ENCODE data around the gene CA11. TPM values are rescaled to one million over a fixed set of nuclear protein-coding genes. Genes with fewer than 3 reads are reported as not detected.

CA11 gene
- total and polyA plus RNA-seq, 2 experiments from 2014 or later: 8.8 to 29.7 TPM

GRCh38 chr19:48644839-48645619 lies 958 bp downstream of the CA11 start (continued):
- TF ChIP-seq CTCF (conservative IDR thresholded peaks at IDR 0.05; ENCODE audit: low read depth in 2 of 2) (no peak), NANOG (IDR thresholded peaks at IDR 0.05; ENCODE audit: borderline replicate concordance) (0 out of 2 replicates have a peak, but pooled peaks have one; percentile 8), EZH2 (IDR thresholded peaks at IDR 0.05; ENCODE audit: low read depth, unreplicated experiment) (no peak)
- TF ChIP-seq, protein P1, sequence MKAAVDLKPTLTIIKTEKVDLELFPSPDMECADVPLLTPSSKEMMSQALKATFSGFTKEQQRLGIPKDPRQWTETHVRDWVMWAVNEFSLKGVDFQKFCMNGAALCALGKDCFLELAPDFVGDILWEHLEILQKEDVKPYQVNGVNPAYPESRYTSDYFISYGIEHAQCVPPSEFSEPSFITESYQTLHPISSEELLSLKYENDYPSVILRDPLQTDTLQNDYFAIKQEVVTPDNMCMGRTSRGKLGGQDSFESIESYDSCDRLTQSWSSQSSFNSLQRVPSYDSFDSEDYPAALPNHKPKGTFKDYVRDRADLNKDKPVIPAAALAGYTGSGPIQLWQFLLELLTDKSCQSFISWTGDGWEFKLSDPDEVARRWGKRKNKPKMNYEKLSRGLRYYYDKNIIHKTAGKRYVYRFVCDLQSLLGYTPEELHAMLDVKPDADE (IDR thresholded peaks at IDR 0.05): peak; percentile 98
- TF ChIP-seq, protein P2, sequence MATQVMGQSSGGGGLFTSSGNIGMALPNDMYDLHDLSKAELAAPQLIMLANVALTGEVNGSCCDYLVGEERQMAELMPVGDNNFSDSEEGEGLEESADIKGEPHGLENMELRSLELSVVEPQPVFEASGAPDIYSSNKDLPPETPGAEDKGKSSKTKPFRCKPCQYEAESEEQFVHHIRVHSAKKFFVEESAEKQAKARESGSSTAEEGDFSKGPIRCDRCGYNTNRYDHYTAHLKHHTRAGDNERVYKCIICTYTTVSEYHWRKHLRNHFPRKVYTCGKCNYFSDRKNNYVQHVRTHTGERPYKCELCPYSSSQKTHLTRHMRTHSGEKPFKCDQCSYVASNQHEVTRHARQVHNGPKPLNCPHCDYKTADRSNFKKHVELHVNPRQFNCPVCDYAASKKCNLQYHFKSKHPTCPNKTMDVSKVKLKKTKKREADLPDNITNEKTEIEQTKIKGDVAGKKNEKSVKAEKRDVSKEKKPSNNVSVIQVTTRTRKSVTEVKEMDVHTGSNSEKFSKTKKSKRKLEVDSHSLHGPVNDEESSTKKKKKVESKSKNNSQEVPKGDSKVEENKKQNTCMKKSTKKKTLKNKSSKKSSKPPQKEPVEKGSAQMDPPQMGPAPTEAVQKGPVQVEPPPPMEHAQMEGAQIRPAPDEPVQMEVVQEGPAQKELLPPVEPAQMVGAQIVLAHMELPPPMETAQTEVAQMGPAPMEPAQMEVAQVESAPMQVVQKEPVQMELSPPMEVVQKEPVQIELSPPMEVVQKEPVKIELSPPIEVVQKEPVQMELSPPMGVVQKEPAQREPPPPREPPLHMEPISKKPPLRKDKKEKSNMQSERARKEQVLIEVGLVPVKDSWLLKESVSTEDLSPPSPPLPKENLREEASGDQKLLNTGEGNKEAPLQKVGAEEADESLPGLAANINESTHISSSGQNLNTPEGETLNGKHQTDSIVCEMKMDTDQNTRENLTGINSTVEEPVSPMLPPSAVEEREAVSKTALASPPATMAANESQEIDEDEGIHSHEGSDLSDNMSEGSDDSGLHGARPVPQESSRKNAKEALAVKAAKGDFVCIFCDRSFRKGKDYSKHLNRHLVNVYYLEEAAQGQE (IDR thresholded peaks at IDR 0.05; ENCODE audit: unreplicated experiment): no peak

- Histone ChIP-seq H3K27me3 (ENCODE audit: insufficient read depth) (0 out of 2 replicates have a peak, but pooled peaks cover 7% of the 10 kb centered on the region), H2AFZ (no peak overlapping the region), H3K79me2 (replicated peaks; ENCODE audit: insufficient read depth) (no peaks in the 10 kb centered on the region), H3K9me2 (ENCODE audit: insufficient read depth) (no peaks in the 10 kb centered on the region), H3K4me1 (ENCODE audit: insufficient read depth) (peaks cover 13% of the 10 kb centered on the region), H3K36me3 (ENCODE audit: insufficient read depth) (no peaks in the 10 kb centered on the region), H3K4me2 (peak overlapping the region; percentile 99), H4K20me1 (replicated peaks; ENCODE audit: insufficient read depth) (no peaks in the 10 kb centered on the region), H3F3A (replicated peaks; ENCODE audit: low read depth) (peaks cover 13% of the 10 kb centered on the region; the same call in 1 of the 2 replicates), H3K27ac (ENCODE audit: low read depth) (no peak overlapping the region), H3K4me3 (peak overlapping the region; percentile 75)
- peaks cover 25% of the 10 kb centered on the region for H3K36me3 Mint-ChIP-seq (ENCODE audit: low read depth)
- ATAC-seq (no peak), DNase-seq (ENCODE audit: low spot score) (no peak)
- peaks cover 20% of the 10 kb centered on the region for H3K27me3 Mint-ChIP-seq (ENCODE audit: insufficient read depth, low read depth, poor library complexity)
- H3K4me3 Mint-ChIP-seq: peak overlapping the region; percentile 91
- no peak overlapping the region for H3K27ac Mint-ChIP-seq
- peaks cover 17% of the 10 kb centered on the region for H3K4me1 Mint-ChIP-seq
- H3K9me3 Mint-ChIP-seq: no peaks in the 10 kb centered on the region
- no peak for TF ChIP-seq POLR2AphosphoS5 (IDR thresholded peaks at IDR 0.05; ENCODE audit: low read depth)
- no peak for TF ChIP-seq CTCF (conservative IDR thresholded peaks at IDR 0.05; ENCODE audit: low read depth in 2 of 2)
Measured at GRCh38 chr19:48644355-48644754, 1.6 kb downstream of the CA11 start.

Data from GM23338 (cell line).